NCI-H524 treated with DMSO at 0.1 percent for 48 hours (cell line): ENCODE results near the gene BCOR.
A peak's percentile ranks its signal among the peaks of the same experiment; 100 is the strongest.

Experiments
- DNase-seq: peaks from one replicate; lab custom pipeline; 2025; lab: John Stamatoyannopoulos, UW

The BCOR gene

GRCh38 chrX:40097504-40098263, at the start of gene BCOR:
Gene BCOR (minus strand): TSS chrX:40097958. CDS start chrX:40077929, 20,029 bp downstream.
- DNase-seq: no peak

DNA sequence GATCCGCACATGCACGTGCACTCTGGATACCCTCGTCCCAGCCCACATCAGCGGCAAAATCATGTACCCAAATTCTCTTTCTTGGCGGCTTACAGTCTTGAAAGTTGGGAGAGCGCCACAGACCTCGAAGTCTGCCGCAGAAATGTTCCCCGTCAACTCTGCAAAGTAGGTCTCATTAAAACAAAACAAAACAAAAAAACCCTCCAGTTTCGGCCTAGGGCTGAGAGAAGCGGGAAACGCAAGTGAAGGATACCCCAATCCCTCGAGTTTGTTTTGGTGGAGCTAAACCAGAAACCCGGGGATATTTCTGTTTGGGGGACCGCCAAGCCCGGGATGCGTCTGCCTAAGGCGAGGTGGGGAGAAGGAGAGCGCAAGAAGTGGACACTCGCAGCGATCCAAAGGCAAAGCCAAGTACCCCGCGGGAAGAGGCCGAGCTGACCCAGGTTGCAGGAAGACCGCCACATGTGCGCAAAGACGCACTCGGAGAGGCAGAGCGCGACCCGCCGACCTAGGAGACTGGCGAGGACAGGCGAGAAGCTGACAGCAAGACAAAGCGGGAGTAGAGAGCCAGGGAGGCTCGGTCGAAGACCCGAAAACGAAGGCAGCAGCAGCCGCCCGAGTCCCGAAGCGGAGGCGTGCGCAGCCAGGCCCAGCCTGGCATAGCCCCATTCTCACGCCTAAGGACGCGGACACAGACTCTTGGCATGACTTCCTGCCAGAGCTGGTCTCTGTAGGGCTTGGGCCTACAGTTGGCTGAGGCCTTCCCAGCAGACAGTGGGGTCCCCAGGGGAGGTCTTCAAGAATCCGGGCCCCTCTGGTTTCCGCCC, 49.6 kb upstream of the BCOR start:
- DNase-seq: no peak

DNA sequence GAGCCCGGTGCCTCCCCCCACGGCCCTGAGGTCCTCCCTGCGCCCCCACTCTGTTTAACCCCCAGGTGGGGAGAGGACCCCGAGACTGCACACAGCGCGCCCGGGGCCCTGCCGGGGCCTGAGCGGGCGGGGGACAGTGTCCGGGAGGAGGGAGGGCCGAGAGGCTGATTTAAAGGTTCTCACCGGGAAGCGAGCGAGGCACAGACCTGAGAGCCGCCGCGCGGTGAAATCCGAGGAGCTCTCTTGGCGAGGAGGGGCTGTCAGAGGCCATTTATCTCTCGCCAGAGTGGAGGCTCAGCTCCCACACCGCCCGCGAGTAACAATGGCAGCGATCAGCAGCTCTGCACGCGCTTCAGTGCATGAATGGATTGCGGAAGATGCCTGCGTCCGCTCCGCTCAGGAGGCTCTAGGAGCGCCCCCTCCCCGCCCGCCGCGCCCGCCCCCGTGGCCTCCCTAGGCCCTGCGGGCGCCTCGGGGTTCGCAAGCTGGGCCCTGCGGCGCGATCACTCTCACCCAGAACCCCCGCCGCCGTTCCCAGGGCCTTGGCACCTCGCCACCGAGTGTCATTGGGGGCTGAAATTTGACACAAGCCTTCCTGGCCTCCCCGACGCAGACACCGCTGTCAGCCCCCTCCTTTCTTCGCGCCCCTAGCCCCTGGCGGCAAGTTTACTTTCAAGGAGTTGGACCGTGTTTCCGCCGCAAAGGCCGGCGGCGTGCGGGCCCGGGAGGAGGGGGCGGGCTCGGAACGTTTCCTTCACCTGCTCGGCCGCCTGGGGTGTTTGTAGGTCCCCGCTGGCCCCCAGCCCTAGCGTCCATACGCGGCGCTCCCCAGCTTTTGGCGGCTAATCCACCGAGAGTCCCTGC, 48.7 kb upstream of the BCOR start:
- DNase-seq: no peak

DNA sequence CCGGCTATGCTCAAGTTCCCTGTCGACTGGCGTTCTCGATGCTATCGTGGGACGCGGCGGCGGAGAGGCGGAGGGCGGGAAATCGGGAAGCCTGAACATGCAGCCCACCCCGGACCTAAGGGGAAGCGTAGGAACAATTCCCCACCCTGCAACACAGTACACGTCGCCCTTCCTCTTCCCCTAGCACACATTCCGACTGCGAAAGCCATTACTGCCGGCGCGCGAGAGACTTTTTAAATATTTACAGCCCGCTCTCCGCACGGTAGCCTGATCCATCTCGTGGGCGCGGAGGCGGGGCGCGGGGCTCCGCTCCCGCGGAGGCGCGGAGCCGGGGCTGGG, 48.1 kb upstream of the BCOR start:
- no peak for DNase-seq

DNA sequence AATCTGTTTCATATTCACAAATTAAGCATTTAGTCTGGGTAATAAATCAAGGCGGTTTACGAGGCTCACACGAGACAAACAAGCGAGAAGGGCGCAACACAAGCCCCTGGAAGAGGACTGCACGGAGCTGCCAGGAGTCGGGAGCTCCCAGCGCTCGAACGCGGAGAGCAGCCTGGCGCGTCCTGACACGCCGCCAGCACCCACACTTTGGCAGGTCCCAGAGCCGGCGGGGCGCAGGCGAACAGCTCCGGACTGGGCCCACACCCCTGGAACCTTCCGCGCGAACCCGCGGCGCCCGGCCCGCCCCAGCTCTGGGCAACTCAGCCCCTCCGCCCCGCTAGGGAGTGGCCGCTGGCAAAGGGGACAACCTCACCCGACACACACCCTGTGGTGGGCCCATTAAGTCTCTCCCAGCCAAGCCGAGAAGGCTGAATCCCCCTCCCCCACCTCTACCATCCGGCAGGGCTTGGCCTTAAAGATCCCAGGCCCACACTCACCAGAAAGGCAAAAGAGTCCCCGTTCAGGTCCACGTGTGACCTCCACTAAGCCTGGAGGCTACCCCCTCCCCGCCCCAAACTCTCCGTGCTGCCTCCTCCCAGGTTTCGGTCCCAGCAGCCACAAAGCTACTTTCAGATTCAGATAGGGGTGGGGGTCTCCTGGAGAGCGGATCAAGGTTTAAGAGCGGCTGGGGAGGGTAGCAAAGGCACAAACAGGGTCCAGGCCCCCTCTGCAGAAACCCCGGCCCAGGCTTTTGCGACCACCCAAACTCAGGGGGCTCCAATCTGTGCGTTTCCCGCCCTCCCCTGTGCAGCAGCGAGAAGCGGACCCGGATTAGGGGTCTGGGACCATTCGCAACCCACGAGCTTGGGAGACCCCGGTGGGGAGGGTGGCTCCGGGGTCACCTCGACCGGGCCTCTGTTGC, 47.5 kb upstream of the BCOR start:
- DNase-seq: no peak

DNA sequence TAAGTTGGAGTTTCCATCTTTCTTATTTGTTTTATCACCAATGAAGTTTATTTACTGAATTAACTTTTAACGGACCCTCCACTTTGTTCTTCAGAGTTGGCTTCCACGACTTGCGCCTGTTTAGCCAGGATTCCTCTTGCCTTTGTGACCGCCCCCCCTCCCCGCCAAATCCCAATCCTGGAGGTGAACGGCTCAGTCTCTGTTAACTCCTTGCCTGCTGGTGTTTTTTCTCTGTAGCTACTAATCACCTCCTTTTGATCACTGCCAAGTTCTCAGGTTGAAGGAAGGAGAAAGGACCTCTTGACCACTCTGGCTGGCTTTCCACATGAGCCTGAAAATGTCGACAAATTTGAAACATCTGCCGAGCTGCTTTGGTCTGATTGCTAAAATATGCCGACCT, 46.8 kb upstream of the BCOR start:
- no peak for DNase-seq

GRCh38 chrX:40143987-40144386, 46.2 kb upstream of the BCOR start:
- no peak for DNase-seq

- DNase-seq: no peak
Observed at GRCh38 chrX:40143001-40143400, 45.2 kb upstream of the BCOR start.

- DNase-seq: peak; percentile 71
Observed at GRCh38 chrX:40142417-40142816, 44.7 kb upstream of the BCOR start.

DNA sequence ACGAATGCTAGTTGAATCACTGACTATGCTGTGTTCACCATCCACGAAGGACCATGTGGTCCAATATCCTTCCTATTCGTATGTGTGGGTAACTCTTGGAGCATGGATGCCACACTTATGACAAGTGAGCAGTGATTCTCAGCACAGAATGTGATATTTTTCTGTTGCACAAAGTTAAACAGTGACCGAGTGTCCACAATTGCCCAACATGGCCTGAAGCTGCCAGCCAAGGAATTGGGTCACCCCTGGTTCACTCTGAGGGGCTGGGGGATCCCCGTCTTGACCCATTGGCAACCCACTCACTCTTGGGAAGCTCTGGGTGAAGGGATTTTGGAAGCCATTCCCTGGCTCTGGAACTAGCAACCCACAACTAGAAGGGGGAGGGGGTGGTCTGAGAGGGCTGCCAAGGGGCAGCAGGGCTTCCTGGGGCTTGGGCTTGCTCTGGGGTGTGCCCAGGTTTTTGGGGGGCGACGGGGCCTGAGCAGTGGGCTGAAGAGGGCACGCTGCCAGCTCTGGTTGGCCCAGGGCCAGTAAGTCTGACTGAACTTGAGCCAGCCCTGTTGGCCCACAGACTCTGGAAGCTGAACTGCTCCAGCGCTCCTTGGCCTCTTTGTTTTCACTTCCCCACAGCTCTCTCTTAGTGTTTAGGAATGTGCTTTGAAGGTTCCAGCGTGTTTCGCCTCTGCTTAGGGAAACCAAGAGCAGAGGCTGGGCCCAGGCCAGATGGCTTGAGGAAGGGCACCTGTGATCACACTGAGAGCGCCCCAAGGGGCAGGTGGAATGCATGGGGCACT, 43.1 kb upstream of the BCOR start:
- DNase-seq: no peak

DNA sequence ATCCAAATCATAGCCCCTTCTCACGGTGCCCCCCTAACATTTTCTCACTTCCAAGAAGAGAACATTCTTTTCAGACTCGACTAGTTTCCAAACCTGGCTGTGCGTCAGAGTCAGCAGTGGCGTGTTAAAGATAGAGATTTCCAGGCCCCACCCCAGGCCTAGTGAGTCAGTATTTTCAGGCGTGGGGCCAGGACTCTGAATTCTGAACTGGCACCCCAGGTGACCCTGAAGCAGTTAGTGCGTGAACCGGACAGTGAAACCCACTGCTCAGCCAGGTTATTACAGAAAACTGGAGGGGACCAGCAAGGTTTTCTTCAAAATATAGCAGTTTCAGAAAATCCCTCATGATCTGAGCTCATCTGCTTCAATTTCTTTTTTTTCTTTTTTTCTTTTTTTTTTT, 35.0 kb upstream of the BCOR start:
- DNase-seq: no peak

DNA sequence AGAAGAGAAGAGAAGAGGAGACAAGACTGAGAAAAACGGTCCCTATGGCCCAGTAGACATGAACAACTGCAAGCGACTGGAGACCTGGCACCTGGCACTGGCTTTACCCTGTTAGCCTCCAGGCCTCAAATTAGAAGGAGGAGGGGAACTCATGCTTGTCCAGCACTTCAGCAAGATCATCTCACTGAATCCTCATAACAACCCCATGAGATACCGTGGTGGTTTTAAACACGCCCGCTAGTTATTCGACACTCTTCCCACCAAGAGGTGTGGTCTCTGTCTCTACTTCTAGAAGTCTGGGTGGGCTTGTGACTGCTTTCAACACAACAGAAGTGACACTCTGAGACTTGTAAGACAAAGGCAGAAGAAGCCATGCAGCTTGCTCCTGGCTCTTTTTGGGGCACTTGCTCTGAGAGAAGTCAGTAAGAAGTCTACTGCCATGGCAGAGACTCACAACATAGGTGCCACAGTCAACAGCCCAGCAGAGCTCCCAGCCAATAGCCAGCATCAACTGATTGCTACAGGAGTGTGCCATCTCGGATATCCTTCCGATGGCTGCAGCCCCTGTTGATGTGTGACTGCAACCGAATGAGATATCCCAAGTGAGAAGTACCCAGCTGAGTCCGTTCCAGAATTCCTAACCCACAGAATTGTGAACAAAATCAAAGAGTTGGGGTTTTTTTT, 34.0 kb upstream of the BCOR start:
- no peak for DNase-seq

DNA sequence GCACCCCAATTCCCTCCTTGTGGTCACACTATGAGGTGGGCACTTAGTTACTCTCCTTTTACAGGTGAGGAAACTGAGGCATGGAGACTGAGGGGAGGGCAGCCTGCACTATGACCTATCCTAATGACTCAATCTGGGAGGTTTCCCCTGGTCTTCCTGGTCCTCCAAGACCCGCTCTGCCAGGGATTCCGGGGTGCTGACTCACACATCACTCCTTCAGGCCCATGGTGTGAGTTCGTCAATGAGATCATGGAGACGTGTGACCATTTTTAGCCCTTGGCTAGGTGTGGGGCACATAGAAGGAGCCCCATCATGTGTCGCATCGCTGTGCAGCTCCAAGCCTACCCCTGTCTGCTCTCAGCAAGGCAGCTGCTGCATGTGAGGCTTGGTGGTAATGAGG, 32.4 kb upstream of the BCOR start:
- DNase-seq: no peak

GRCh38 chrX:40127052-40127451, 29.3 kb upstream of the BCOR start:
- peak; percentile 28 for DNase-seq

DNA sequence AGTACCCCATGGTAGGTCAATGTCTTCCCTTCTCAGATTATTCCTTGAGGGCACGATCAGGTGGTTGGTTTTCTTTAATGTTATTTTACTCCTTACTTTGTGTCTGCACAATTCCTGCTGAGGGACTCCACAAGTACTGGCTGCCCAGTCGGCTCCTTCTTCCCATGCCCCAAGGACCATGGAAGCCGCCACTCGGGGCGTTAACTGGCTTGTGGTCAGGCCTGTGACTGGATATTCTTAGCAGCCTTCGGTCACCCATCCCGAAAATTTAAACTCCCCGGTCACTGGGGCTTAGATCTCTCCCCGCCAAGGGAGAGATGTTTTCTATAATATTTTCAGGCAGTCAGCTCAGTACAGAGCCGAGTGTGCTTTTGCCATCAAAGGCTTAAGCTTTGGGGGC, 24.7 kb upstream of the BCOR start:
- DNase-seq: no peak

DNA sequence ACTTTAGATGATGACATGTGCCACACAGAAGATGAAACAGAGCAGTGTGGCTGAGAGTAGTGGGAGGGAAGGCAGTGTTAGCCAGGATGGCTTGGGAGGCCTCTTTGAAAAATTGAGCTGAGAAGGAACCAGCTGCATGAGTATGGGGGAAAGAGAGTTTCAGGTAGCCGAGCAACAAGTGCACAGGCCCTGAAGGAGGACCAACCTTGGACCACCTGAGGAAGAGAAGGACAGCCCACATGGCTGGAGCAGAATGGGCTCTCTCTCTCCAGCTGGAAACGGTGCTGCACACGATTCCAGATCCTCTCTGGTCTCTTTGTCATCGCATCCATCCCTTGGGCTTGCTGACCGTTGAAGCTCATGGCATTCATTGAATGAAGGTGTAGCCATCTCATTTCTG, 23.9 kb upstream of the BCOR start:
- no peak for DNase-seq

GRCh38 chrX:40120838-40121580, 23.3 kb upstream of the BCOR start:
- DNase-seq: no peak

DNA sequence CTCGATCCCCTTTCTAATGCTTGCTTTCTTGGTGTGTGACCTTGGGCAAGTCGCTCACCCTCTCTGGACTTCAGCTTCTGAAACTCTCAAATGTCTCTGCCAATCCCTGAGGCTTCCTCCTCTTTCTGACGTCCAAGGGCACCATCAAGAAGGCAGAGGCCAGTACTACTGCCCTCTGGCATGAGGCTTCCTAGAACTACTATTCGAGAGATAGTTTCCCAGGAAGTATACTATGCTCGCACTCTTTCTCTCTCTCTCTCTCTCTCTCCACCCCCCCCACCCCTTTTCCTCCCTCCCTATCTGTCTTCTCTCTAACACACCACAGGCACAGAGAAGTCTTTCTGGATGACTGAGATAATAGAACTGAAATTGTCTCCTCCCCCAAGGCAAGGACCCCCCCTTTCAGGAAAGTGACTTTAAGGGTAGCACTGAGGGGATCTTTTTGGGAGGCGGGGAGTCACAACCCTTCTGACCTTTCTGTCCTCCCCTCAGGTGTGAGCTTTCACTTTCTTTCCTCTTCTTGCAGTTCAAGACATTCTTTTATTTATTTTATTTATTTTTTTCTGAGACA, 20.0 kb upstream of the BCOR start:
- DNase-seq: no peak

- DNase-seq: no peak
Observed at GRCh38 chrX:40116925-40117324, 19.2 kb upstream of the BCOR start.
